Stimulated activated CD4-positive, alpha-beta T cell treated with anti-CD3 and anti-CD28 coated beads, Interleukin-4, amount 100 ng/mL, for 48 hours (primary cell): Measurements from ENCODE around the gene SHD.
A peak's percentile ranks its signal among the peaks of the same experiment; 100 is the strongest.

Source experiments
- DNase-seq, 2 donors: peaks; one replicate each; pipeline ENCODE4 v3.0.0-alpha.2; 2020; ENCODE audit warnings: low read depth in 2 of 2

The SHD gene

GRCh38 chr19:4327252-4327876 lies 48.3 kb downstream of the SHD start:
- peak; percentile 64 to 91 for DNase-seq

GRCh38 chr19:4327877-4328242 lies 48.8 kb downstream of the SHD start:
- no peak for DNase-seq

- peak; percentile 89 to 99 for DNase-seq
Observed at GRCh38 chr19:4328243-4328990, 49.4 kb downstream of the SHD start.

- DNase-seq = peak in 1 of 2 donors; percentile 65
Observed at GRCh38 chr19:4328991-4329681, 50.1 kb downstream of the SHD start.

- DNase-seq = no peak
Observed at GRCh38 chr19:4329858-4330257, 50.8 kb downstream of the SHD start.

- no peak for DNase-seq
Observed at GRCh38 chr19:4334929-4335570, 56.0 kb downstream of the SHD start.

GRCh38 chr19:4337906-4338440 lies 58.9 kb downstream of the SHD start:
- no peak for DNase-seq

- DNase-seq = no peak
Observed at GRCh38 chr19:4338441-4339355, 59.6 kb downstream of the SHD start, which contains the start of gene STAP2. Gene STAP2 (minus strand): TSS chr19:4338827. CDS start chr19:4338753, 74 bp downstream.
